HG03097 (cell line): ENCODE results near the gene ANO9.
"Not testable (repeated sequence)": the region's sequence is repeated elsewhere in the genome, so short reads cannot be mapped to it uniquely, and the experiment has no call there.

Experiments used
- ATAC-seq: cut with Tn5 transposase; IDR thresholded peaks from one replicate; pipeline ENCODE4 v1.9.1; 2021; ENCODE audit not compliant: unreplicated experiment, low FRiP score

The ANO9 gene

DNA sequence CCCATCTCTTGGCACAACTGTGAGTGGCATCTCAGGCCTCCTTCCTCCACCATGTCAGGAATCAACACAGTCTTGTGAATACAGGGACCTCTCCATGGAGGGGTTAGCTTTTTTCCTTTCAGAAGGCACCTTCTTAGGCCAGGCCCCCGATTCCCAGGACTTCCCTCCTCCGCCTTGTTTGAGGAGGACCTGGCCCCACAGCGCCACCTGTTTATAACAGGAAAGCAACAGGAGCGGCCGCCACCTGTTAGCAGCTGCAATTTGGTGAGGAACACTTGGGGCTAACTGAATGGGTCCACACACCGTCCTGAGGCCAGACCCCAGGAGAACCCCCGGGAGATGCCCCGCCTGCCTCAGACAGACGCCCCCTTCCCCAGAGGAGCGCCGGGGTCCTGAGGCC is 51.6 kb downstream of the ANO9 start:
- ATAC-seq, result no peak

DNA sequence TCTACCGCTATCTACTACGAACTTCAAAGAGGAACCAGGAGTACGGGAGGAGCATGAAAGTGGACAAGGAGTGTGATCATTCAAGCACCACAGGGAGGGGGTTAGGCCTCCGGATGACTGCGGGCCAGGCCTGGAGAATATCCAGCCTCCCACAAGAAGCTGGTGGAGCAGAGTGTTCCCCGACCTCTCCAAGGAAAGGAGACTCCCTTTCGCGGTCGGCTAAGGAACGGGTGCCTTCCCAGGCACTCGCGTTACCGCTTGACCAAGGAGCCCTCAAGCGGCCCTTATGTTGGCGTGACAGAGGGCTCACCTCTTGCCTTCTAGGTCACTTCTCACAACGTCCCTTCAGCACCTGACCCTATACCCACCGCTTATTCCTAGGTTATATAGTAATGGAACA is 52.4 kb downstream of the ANO9 start:
- ATAC-seq, result not testable (repeated sequence)

DNA sequence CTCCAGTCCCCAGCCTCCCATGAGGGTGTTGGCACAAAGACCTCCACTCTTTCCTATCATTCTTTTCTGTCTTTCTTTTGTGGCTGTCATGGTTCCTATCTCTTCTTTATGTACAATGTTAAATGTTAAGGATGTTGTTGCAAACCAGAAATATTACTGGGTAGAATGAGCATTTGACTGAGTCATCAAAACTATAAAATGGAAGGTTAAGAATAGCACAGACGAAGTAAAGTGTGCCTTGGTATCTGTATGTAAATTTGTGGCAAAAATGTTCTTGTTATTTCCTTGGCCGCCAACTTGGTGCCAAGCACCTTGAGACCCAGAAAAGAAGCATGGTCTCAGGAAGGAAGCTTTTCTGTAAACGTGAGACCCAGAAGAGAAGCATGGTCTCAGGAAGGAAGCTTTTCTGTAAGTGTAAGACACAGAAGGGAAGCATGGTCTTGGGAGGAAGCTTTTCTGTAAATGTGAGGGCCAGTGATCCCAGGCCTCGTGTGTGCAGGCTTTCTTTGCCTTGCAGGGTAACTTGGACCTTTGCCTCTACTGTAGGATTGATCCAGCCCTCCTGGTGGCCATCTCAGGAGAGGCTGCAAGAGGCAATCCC is 54.5 kb downstream of the ANO9 start:
- no peak for ATAC-seq

DNA sequence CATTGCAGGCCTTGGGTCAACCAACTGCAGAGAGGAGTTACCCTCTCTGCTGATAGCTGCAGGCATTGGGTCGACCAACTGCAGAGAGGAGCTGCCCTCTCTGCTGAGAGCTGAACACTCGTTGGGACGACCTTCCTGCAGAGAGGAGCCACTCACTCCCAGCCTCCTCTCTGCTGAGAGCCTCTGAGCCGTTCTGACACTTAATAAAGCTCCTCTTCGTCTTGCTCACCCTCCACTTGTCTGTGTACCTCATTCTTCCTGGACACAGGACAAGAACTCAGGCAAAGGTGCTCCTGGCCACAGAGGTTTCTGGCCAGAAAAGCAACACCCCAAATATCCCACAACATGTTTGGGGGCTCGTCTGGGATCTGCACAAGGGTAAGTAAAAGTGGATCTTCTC is 55.3 kb downstream of the ANO9 start:
- ATAC-seq, result no peak

DNA sequence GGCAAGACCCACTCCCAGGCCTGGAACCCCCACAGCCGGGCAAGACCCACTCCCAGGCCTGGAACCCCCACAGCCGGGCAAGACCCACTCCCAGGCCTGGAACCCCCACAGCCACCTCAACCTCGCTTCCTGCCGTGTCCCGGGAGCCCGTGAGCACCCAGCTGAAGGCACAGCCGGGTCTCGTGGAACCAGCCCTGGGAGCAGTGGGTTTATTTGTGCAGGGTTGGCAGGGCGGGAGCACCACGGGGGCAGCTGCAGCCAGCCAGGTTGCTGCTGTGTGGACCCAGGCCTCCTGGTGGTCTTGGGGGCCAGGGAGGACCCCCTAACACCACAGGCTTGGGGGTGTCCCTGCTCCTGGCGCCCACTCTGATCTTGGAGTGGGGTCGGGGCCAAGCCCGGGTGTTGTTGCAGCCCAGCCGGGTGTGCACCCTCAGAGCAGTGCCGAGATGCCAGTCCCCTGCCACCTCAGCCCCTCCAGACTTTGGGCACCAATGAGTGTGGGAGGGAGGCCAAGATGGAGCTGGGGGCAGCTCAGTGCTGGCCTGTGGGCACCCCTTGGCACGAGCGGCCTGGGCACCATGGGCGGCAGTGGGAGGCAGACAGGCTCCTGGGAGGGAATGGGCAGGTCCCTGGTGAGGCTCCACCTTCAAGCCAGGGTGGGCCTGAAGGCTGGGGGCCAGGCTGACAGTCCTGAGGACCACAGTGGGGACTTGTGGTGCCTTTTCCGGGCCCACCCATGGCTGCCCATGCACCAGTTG is 56.0 kb downstream of the ANO9 start:
- ATAC-seq, result no peak

DNA sequence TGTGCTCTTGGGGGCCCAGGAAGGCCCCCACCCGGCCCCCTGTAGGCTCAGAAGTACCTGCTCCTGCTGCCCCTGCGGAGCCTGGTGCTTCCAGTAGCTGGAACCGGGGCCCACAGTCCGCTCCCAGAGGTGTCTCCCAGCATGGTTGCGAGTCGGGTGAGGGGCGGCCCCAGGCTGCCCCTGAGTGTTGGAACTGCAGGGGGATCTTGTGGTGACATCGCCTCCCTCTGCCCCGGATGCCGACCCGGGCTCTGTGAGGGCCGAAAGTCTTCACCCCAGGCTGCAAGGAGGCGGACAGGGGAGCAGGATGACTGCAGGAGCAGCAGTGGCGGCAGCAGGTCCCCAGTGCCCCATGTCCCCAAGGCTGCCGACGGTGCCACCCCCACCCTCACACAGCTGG is 57.3 kb downstream of the ANO9 start:
- no peak for ATAC-seq

DNA sequence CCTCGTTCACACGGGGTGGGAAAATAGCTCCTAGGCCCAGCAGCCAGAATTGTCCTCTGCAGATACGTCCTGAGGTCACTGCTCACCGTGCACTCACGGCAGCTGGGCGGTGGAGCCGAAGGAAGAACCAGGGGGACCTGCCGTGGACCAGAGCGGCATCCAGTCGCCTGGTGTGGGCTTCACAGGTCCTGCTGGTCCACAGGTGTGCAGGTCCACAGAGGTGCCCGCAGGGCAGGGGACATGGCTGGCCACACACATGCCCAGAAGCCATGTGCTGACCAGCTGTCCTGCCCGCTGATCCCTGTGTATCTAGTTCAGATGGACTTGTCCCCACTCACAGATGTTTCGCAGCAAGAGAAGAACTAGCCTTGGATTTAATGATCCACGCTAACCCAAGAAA is 58.4 kb downstream of the ANO9 start:
- ATAC-seq, result no peak

DNA sequence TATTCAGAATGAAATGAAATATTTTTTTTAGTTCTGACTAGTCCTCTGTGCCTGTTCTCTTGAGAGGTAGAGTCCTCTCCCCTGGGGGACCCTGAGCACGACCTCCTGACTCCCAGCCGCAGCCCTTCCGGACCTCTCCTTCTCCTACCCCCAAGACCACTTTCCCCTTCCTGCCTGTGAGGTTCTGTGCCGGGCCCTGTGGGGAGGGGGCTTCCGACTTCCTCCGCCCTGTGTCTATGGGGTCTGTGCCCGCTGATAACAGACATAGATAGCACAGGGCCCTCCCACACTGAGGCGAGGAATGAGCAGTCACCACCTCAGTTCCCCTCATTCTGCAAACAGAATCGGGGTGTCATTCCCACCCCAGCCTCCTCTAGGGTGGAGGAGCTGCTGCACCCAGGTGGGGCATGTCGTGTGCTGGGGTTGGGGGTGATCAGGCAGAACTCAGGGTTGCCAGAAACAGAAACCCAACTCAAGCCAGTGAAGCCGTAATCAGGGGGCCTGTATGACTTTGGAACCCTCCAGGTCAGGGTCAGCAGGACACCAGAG is 59.7 kb downstream of the ANO9 start:
- ATAC-seq, result no peak

DNA sequence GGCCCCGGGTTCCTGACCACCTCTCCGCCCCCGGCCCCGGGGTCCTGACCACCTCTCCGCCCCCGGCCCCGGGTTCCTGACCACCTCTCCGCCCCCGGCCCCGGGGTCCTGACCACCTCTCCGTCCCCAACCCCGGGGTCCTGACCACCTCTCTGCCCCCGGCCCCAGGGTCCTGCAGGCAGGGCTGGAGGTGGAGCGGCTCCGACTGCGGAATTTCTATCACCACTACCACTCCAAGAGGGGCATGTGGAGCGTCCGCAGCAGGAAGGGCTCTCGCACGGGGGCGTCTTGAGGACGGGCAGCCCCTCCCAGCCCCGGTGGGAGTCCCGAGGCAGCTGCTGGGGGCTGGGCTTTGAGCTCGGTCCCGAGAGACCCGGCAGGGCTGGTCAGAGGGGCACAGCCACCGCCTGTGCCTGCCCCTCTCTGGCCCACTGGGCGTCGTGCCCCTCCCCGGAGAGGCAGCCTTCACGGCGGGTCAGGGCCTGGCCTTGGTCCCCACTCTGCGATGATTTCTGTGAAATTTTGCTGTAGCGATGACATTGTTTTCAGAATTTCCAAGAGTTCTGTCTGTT is 60.2 kb downstream of the ANO9 start:
- ATAC-seq, result no peak

DNA sequence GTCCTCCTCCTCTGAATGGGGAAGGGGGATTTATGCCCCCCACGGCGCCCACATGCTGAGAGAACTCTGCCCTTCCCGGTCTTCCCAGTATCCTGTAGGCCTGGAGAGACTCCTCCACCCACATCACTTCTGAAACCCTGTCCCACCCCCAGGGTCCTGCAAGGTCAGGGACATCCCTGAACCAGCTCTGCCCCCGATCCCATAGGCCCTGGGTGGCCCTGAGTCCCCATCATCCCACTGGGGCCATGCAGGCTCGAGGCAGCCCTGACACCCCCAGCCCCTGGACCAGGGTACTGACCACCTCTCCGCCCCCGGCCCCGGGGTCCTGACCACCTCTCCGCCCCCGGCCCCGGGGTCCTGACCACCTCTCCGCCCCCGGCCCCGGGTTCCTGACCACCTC is 60.8 kb downstream of the ANO9 start:
- no peak for ATAC-seq

DNA sequence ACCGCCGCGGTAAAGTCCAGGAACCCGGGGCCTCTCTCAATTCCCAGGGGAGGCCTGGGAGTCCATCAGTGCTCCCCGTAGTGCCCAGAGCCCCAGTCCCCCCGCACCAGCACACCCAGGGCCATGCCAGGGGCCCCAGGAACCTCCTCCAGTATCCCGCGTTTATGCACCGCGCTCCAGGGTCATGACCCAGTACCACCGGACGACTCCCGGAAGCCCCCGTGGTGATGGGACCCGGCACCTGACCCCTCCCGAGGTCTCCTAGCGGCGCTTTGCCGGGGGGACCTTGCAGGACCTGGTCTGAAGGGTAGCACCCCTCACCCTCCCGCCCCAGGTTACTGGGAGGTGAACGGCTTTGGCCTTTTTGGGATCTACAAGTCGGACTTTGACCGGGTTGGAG is 61.3 kb downstream of the ANO9 start:
- no peak for ATAC-seq

DNA sequence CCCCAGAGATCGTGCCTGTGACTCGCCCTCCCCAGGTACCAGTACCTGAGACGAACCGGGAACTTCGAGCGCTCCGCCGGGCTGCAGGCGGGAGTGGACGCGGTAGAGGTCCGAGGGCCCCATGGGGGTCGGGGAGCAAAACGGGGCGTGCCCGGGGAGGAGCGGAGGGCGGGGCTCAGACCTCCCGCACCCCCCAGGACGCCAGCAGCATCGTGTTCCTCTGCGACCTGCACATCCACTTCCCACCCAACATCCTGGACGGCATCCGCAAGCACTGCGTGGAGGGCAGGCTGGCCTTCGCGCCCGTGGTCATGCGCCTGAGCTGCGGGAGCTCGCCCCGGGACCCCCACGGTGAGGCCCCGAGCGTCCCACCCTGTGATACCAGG is 61.7 kb downstream of the ANO9 start:
- no peak for ATAC-seq

DNA sequence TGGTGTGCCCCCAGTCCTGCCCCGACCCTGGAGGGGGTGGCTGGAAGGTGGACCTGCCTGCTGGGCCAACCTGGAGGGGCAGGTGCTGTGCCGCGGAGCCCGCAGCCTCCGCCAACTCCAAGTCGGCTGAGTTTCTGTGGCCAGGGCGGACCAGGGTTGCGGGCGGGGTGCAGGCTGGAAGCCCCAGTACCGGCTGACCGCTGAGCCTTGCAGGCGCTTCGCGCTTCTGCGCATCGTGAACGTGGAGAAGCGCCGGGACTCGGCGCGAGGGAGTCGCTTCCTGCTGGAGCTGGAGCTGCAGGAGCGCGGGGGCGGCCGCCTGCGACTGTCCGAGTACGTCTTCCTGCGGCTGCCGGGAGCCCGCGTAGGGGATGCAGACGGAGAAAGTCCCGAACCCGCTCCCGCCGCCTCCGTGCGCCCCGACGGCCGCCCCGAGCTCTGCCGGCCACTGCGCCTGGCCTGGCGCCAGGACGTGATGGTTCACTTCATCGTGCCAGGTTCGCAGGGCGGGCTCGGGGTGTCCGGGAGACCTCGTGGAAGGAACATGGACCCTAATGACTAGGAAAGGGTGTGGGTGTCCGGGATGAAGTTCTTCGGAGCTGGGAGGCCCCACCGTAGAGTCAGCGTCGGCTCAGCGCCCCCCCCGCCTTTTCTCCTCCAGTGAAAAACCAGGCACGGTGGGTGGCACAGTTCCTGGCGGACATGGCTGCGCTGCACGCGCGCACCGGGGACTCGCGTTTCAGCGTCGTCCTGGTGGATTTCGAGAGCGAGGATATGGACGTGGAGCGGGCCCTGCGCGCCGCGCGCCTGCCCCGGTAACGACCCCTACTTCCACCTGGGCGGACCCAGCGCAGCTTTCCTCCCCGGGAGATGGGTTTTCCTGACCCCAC is 62.4 kb downstream of the ANO9 start:
- no peak for ATAC-seq

DNA sequence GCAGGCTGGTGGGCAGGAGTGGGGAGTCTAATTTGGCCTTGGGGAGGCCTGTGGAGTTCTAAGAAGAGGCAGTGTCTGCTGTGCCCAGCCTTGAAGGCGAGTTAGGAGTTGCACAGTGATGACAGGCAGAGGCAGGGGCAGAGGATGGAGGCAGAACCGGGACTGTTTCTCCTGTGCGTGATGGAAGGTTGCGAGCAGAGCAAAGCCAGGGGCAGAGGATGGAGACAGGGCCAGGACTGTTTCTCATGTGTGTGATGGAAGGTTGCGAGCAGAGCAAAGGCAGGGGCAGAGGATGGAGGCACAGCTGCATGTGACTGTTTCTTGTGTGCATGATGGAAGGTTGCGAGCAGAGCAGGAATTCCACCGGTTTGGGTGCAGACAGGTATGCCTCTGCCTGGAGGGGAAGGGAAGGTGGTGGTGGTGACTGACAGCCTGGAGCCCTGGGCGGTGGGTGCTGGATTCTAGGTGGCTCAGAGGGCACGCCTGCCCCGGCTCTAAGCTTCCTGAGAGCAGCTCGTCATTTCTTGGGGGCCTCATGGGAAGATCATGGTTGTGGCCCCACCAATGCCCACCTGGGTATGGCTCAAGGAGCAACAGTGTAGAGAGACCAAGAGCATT is 63.8 kb downstream of the ANO9 start:
- no peak for ATAC-seq

DNA sequence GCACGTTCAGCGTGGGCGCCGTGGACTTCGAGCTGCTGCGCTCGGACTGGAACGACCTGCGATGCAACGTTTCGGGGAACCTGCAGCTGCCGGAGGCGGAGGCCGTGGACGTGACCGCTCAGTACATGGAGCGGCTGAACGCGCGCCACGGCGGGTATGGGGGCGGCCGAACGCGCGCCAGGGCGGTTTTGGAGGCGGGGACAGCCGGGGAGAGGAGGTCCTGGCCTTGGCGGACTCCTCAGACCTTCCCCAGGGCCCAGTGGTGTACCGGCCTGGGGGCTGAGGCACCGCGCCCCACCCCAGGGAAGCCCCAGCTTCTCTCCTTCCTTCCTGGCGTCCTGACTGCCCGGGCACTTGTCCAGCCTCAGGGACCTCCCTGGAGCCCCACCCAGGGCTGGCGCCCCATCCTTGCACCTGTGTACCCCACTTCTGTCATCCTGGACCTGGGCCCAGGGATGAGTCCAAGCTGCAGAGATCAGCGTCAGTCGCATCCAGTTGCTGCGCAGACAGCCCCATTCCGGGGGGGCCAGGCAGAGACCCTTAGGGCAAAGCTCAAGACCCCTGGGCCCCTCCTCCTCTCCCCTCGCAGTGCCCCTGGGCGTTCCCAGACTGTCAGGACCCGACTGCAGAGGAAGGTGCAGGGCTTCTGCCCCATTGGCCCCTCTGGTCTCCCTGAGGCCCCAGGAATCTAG is 64.5 kb downstream of the ANO9 start:
- no peak for ATAC-seq

DNA sequence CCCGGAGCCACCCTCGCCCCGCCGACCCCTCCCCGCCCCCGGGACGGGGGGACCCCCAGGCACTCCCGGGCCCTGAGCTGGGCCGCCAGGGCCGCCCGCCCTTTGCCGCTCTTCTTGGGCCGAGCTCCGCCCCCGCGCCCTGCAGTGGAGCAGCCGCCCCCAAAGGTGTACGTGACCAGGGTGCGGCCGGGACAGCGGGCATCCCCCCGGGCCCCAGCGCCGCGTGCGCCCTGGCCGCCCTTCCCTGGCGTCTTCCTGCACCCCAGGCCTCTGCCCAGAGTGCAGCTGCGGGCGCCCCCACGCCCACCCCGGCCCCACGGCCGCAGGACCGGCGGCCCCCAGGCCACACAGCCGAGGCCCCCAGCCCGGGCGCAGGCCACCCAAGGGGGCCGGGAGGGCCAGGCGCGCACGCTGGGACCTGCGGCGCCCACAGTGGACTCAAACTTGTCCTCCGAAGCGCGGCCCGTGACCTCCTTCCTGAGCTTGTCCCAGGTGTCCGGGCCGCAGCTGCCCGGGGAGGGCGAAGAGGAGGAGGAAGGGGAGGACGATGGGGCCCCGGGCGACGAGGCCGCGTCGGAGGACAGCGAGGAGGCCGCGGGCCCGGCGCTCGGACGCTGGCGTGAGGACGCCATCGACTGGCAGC is 65.2 kb downstream of the ANO9 start:
- no peak for ATAC-seq

DNA sequence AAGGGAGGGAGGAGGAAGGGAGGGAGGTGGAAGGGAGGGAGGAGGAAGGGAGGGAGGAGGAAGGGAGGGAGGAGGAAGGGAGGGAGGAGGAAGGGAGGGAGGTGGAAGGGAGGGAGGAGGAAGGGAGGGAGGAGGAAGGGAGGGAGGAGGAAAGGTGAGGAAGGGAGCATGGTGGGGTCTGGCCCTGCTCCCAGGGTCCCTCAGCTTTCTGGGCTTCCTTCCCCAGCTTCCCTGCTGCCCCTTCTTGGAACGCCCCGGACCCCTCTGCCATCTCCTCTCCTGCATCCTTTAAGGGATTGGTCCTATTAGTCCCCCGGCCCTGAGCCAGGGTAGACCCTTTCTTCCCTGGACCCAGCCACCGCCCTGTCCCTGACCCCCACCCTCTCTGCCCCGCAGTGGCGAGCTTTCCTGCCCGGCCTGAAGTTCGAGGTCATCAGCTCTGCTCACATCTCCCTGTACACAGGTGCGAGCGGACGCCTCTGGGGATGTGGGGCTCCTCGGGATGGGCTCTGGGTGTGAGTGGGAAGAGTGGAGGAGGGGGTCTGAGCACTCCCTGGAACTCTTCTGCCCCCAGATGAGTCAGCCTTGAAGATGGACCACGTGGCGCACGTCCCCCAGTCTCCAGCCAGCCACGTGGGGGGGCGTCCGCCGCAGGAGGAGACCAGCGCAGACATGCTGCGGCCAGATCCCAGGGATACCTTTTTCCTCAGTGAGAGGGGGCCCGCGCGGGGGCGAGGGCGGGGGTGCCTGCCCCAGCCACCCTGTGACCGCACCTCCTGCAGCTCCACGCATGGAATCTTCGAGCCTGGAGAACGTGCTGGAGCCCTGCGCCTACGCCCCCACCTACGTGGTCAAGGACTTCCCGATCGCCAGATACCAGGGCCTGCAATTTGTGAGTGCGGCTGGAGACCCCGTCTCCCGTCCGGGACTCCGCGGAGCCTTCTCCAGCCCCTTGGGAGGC is 66.5 kb downstream of the ANO9 start:
- no peak for ATAC-seq
